Transverse colon (tissue), 4 donors: ENCODE measurements around the gene ARHGAP10.

Experiments
- CTCF ChIP-seq, 5 experiments: fragments of 200-600 bp in 3 of 5; fragments of 450-650 bp in 2 of 5; sonication (generic) in 3 of 5; IDR thresholded peaks; 1 replicate in 2 of 5; 2 replicates in 3 of 5; pipeline ENCODE4 v1.5.1; 2016 to 2017; ENCODE audit warnings: antibody characterized with exemption in 5 of 5, inconsistent platforms in 3 of 5, mild to moderate bottlenecking in 2 of 5, moderate library complexity in 1 of 5
- POLR2A ChIP-seq: fragments of 450-650 bp; IDR thresholded peaks from one replicate; pipeline ENCODE4 v1.6.1; 2016; ENCODE audit warnings: antibody characterized with exemption, mild to moderate bottlenecking, moderate library complexity
- POLR2AphosphoS5 ChIP-seq, 3 donors: sonication (generic); formaldehyde crosslinking; IDR thresholded peaks; one replicate each; pipeline ENCODE4 v1.6.1; 2016; ENCODE audit warnings: antibody characterized with exemption in 3 of 3

GRCh38 chr4:147793569-147794313 is 61.9 kb downstream of the ARHGAP10 start:
- TF ChIP-seq CTCF (IDR thresholded peaks at IDR 0.05): no peak
- TF ChIP-seq POLR2A: no peak
- TF ChIP-seq POLR2AphosphoS5 (IDR thresholded peaks at IDR 0.05): no peak
